Glomerular visceral epithelial cell (primary cell): ENCODE measurements around the gene SDR39U1.
A peak's percentile ranks its signal among the peaks of the same experiment; 100 is the strongest.

Source experiments
- DNase-seq: peaks from one replicate; pipeline ENCODE4 v3.0.0-alpha.2; 2016; ENCODE audit errors: extremely low spot score

Gene SDR39U1

GRCh38 chr14:24429395-24430142, 13.0 kb downstream of the SDR39U1 start, which contains the start of the genes CBLN3 and KHNYN:
Gene CBLN3 (minus strand): TSS chr14:24429668. CDS start chr14:24429054, 614 bp downstream.
Gene KHNYN (plus strand): TSS chr14:24429954. CDS start chr14:24430731, 777 bp downstream.
- DNase-seq: peak; percentile 90

GRCh38 chr14:24428628-24429394, 13.8 kb downstream of the SDR39U1 start:
- DNase-seq: no peak

GRCh38 chr14:24427537-24428508, 14.8 kb downstream of the SDR39U1 start:
- DNase-seq: no peak

GRCh38 chr14:24426912-24427536, 15.6 kb downstream of the SDR39U1 start:
- DNase-seq: no peak

GRCh38 chr14:24426150-24426911, 16.2 kb downstream of the SDR39U1 start:
- DNase-seq: no peak

- peak; percentile 40 for DNase-seq
These were observed 16.9 kb downstream of the SDR39U1 start for GRCh38 chr14:24425704-24426103.

- DNase-seq: no peak
These were observed 19.6 kb downstream of the SDR39U1 start for GRCh38 chr14:24422694-24423601.

GRCh38 chr14:24422261-24422660, 20.3 kb downstream of the SDR39U1 start:
- no peak for DNase-seq

GRCh38 chr14:24418492-24418873, 24.1 kb downstream of the SDR39U1 start:
- DNase-seq: no peak

GRCh38 chr14:24417832-24418491, 24.6 kb downstream of the SDR39U1 start:
- no peak for DNase-seq

- no peak for DNase-seq
These were observed 25.5 kb downstream of the SDR39U1 start for GRCh38 chr14:24416932-24417619.

GRCh38 chr14:24416254-24416931, 26.2 kb downstream of the SDR39U1 start:
- DNase-seq: no peak

GRCh38 chr14:24415421-24416253, 26.9 kb downstream of the SDR39U1 start:
- no peak for DNase-seq

GRCh38 chr14:24414732-24415420, 27.7 kb downstream of the SDR39U1 start:
- no peak for DNase-seq

- no peak for DNase-seq
These were observed 28.5 kb downstream of the SDR39U1 start for GRCh38 chr14:24414077-24414476.
